SK-N-SH (cell line): ENCODE measurements around the gene EMX2. TPM values are rescaled to one million over a fixed set of nuclear protein-coding genes. Genes with fewer than 3 reads are reported as not detected.

Source experiments
- CTCF ChIA-PET: fragments of 300-600, 350-600 bp; formaldehyde crosslinking; extraction: SDS; loops from one replicate; lab custom pipeline; 2021; lab: Yijun Ruan, JAX
- POLR2A ChIA-PET: fragments of 350-600 bp; sonication (Branson Sonifier 250); formaldehyde crosslinking; extraction: SDS; loops from one replicate; lab custom pipeline; 2020; ENCODE audit warnings: antibody characterized with exemption, inconsistent platforms; lab: Yijun Ruan, JAX
- DNase-seq: peaks from one replicate; pipeline ENCODE4 v3.0.0; 2012
- H2AFZ ChIP-seq: fragments of 200-600 bp; sonication (generic); 2 replicates; pipeline ENCODE4 v1.8.1; 2016; ENCODE audit warnings: antibody characterized with exemption, mild to moderate bottlenecking, low read depth
- H3F3A ChIP-seq: fragments of 200-600 bp; sonication (generic); replicated peaks from 2 replicates; pipeline ENCODE3; 2016; ENCODE audit warnings: antibody characterized with exemption, mild to moderate bottlenecking; ENCODE audit not compliant: insufficient read depth
- H3K27ac ChIP-seq, 2 experiments: fragments of 200-500 bp in 1 of 2; fragments of 200-600 bp in 1 of 2; sonication (Bioruptor generic) in 1 of 2; sonication (generic), shearing (Covaris generic) in 1 of 2; 2 replicates each; pipeline versions ENCODE4 v1.5.1 to v1.6.1; 2014 to 2016; ENCODE audit warnings: low read depth in 2 of 2, inconsistent platforms in 1 of 2, low read length in 1 of 2, mild to moderate bottlenecking in 1 of 2, mixed read lengths in 1 of 2
- H3K27me3 ChIP-seq: fragments of 200-600 bp; sonication (generic), shearing (Covaris generic); 2 replicates; pipeline ENCODE4 v1.6.1; 2016; ENCODE audit warnings: mixed run types; ENCODE audit not compliant: insufficient read depth
- H3K36me3 ChIP-seq, 2 experiments: fragments of 200-500 bp in 1 of 2; fragments of 200-600 bp in 1 of 2; sonication (Bioruptor generic) in 1 of 2; sonication (generic) in 1 of 2; replicated peaks in 1 of 2; 2 replicates each; pipeline versions ENCODE3 to v1.5.1; 2014 to 2016; ENCODE audit warnings: low read length in 1 of 2, mild to moderate bottlenecking in 1 of 2; ENCODE audit not compliant: insufficient read depth in 2 of 2, control insufficient read depth in 1 of 2
- H3K4me1 ChIP-seq, 2 experiments: fragments of 200-500 bp in 1 of 2; fragments of 200-600 bp in 1 of 2; sonication (Bioruptor generic) in 1 of 2; sonication (generic), shearing (Covaris generic) in 1 of 2; 2 replicates each; pipeline versions ENCODE4 v1.5.1 to v1.6.1; 2014 to 2016; ENCODE audit warnings: low read depth in 1 of 2, low read length in 1 of 2, mixed run types in 1 of 2; ENCODE audit not compliant: insufficient read depth in 2 of 2, control insufficient read depth in 1 of 2
- H3K4me2 ChIP-seq: fragments of 200-600 bp; sonication (generic), shearing (Covaris generic); 2 replicates; pipeline ENCODE4 v1.6.1; 2017; ENCODE audit warnings: mixed run types
- H3K4me3 ChIP-seq, 2 experiments: fragments of 200-500 bp in 1 of 2; fragments of 200-600 bp in 1 of 2; sonication (Bioruptor generic) in 1 of 2; sonication (generic), shearing (Covaris generic) in 1 of 2; 2 replicates each; pipeline versions ENCODE4 v1.5.1 to v1.8.1; 2014 to 2016; ENCODE audit warnings: low read depth in 2 of 2, inconsistent platforms in 1 of 2, low read length in 1 of 2, mild to moderate bottlenecking in 1 of 2, mixed read lengths in 1 of 2, moderate library complexity in 1 of 2
- H3K79me2 ChIP-seq: fragments of 200-600 bp; sonication (generic); 2 replicates; pipeline ENCODE4 v1.8.1; 2017; ENCODE audit warnings: mild to moderate bottlenecking; ENCODE audit not compliant: insufficient read depth
- H3K9ac ChIP-seq: fragments of 200-600 bp; sonication (generic); 2 replicates; pipeline ENCODE4 v1.6.1; 2017; ENCODE audit warnings: mixed run types
- H3K9me2 ChIP-seq: fragments of 200-600 bp; sonication (generic); 2 replicates; pipeline ENCODE4 v1.6.1; 2017; ENCODE audit warnings: mixed run types
- H3K9me3 ChIP-seq: fragments of 200-600 bp; sonication (generic); 2 replicates; pipeline ENCODE4 v1.6.1; 2017; ENCODE audit warnings: mixed run types, mild to moderate bottlenecking, moderate library complexity
- H4K20me1 ChIP-seq: fragments of 200-600 bp; sonication (generic); 2 replicates; pipeline ENCODE4 v1.6.1; 2017; ENCODE audit warnings: mild to moderate bottlenecking, mixed run types; ENCODE audit not compliant: insufficient read depth
- CHD2 ChIP-seq: fragments of 150-350 bp; IDR thresholded peaks from 2 replicates; pipeline ENCODE4 v1.6.1; 2018; ENCODE audit warnings: low read length; ENCODE audit not compliant: partially characterized antibody
- FOXJ3 ChIP-seq: sonication (generic); formaldehyde crosslinking; IDR thresholded peaks from 2 replicates; pipeline ENCODE4 v1.5.1; 2020; ENCODE audit warnings: mild to moderate bottlenecking, missing genetic modification reagents
- FOXM1 ChIP-seq: IDR thresholded peaks from 2 replicates; pipeline ENCODE4 v1.4.0; 2012; ENCODE audit warnings: low read depth, mild to moderate bottlenecking
- GATA2 ChIP-seq: sonication (generic); formaldehyde crosslinking; IDR thresholded peaks from 2 replicates; pipeline ENCODE4 v1.5.0; 2020; ENCODE audit warnings: mild to moderate bottlenecking, missing genetic modification reagents
- MEF2A ChIP-seq: IDR thresholded peaks from 2 replicates; pipeline ENCODE4 v1.4.0; 2012; ENCODE audit warnings: low read depth, borderline replicate concordance
- MXI1 ChIP-seq: IDR thresholded peaks from 2 replicates; pipeline ENCODE4 v1.6.1; 2012; ENCODE audit warnings: mild to moderate bottlenecking, low read depth, low read length, improper control_type of control experiment
- PBX3 ChIP-seq: IDR thresholded peaks from 2 replicates; pipeline ENCODE4; 2012
- RAD21 ChIP-seq: IDR thresholded peaks from 2 replicates; pipeline ENCODE4 v1.6.1; 2012; ENCODE audit warnings: mild to moderate bottlenecking, low read length
- REST ChIP-seq: IDR thresholded peaks from 2 replicates; pipeline ENCODE4 v1.6.1; 2012; ENCODE audit warnings: mild to moderate bottlenecking, low read depth, low read length, moderate library complexity
- RFX5 ChIP-seq: IDR thresholded peaks from 2 replicates; pipeline ENCODE4 v1.6.1; 2012; ENCODE audit warnings: mild to moderate bottlenecking, improper control_type of control experiment, low read length
- RXRA ChIP-seq: IDR thresholded peaks from 2 replicates; pipeline ENCODE4 v1.4.0; 2012; ENCODE audit warnings: low read depth, mild to moderate bottlenecking, borderline replicate concordance
- TCF12 ChIP-seq: IDR thresholded peaks from 2 replicates; pipeline ENCODE4 v1.4.0; 2012
- USF2 ChIP-seq: fragments of 150-350 bp; IDR thresholded peaks from 2 replicates; pipeline ENCODE4 v1.6.1; 2017; ENCODE audit warnings: antibody characterized with exemption, low read length, low read depth, borderline replicate concordance
- YY1 ChIP-seq: IDR thresholded peaks from 2 replicates; pipeline ENCODE4 v1.4.0; 2012; ENCODE audit warnings: low read depth, mild to moderate bottlenecking
- ZBTB33 ChIP-seq: IDR thresholded peaks from 2 replicates; pipeline ENCODE4 v1.4.0; 2012; ENCODE audit warnings: low read depth, borderline replicate concordance
- WGBS: methylation state at CpG from one replicate; pipeline ENCODE4 v1.1.6; 2017; ENCODE audit warnings: low lambda C conversion rate; 5-methylcytosine and 5-hydroxymethylcytosine counted together
- polyA plus RNA-seq, 3 experiments: library from polyadenylated mRNA; depleted of rRNA; stranded (reverse); fragments of >200 nt; gene quantifications; 2 replicates each; pipeline ENCODE4 v1.2.3, GENCODE V29; 2012

EMX2 gene
- polyA plus RNA-seq, 1 of the 3 experiments (the other 2 are of a cell fraction), result not detected

- WGBS, result 35% methylated on average over 4 of the region's 7 CpGs
- H3K9me2 ChIP-seq, result no peaks in the 10 kb centered on the region
- no peak for DNase-seq
- ChIA-PET CTCF (no interaction called here), POLR2A (no interaction called here)
- H3K4me1 ChIP-seq, result no peaks in the 10 kb centered on the region
- no peak overlapping the region for H3K4me2 ChIP-seq
- H2AFZ ChIP-seq, result no peak overlapping the region
- no peaks in the 10 kb centered on the region for H3F3A ChIP-seq
- TF ChIP-seq RXRA, result no peak
- no peak for TF ChIP-seq MXI1
- no peak for TF ChIP-seq CHD2
- no peak for TF ChIP-seq TCF12
- TF ChIP-seq YY1, result no peak
- TF ChIP-seq REST, result no peak
- no peak for TF ChIP-seq GATA2
- TF ChIP-seq FOXJ3 (CRISPR knock-in tag), result no peak
- TF ChIP-seq RAD21, result no peak
- TF ChIP-seq FOXM1, result no peak
- no peak for TF ChIP-seq USF2
- no peak for TF ChIP-seq RFX5
- TF ChIP-seq PBX3, result no peak
- TF ChIP-seq MEF2A, result no peak
- TF ChIP-seq ZBTB33, result no peak
- no peaks in the 10 kb centered on the region for H3K27me3 ChIP-seq
- no peak overlapping the region for H3K27ac ChIP-seq
- H3K36me3 ChIP-seq, result no peaks in the 10 kb centered on the region
- H3K4me3 ChIP-seq, result no peak overlapping the region
- no peaks in the 10 kb centered on the region for H3K79me2 ChIP-seq
- H4K20me1 ChIP-seq, result no peaks in the 10 kb centered on the region
- no peaks in the 10 kb centered on the region for H3K9me3 ChIP-seq
- H3K9ac ChIP-seq, result no peak overlapping the region
Measured at GRCh38 chr10:117562220-117562619, 19.7 kb downstream of the EMX2 start.
